Heart left ventricle (tissue), 16 donors: ENCODE measurements around the gene SUGP2. TPM values are rescaled to one million over a fixed set of nuclear protein-coding genes. Genes with fewer than 3 reads are reported as not detected.

Source experiments
- ATAC-seq, 4 donors: fragments of 200-7000 bp; cut with Tn5 transposase; one replicate each; pipeline ENCODE4 v1.9.1; 2020 to 2022; ENCODE audit warnings: moderate library complexity in 4 of 4, mild to moderate bottlenecking in 3 of 4, moderate number of reproducible peaks in 1 of 4
- DNase-seq, 5 donors: peaks; one replicate each; pipeline ENCODE4 v3.0.0-alpha.2; 2020
- H3K27ac ChIP-seq, 12 donors: fragments of 200-600 bp; sonication (generic) in 4 of 12; one replicate each; pipeline versions ENCODE4 v1.5.0 to v1.8.0; 2016 to 2022; ENCODE audit warnings: mild to moderate bottlenecking in 2 of 12
- H3K27me3 ChIP-seq, 9 donors: fragments of 200-600 bp; sonication (generic) in 2 of 9; one replicate each; pipeline versions ENCODE4 v1.5.1 to v1.8.0; 2016 to 2022; ENCODE audit warnings: mild to moderate bottlenecking in 3 of 9
- H3K36me3 ChIP-seq, 9 donors: fragments of 200-600 bp; sonication (generic) in 2 of 9; one replicate each; pipeline versions ENCODE4 v1.5.0 to v1.8.0; 2018 to 2022; ENCODE audit warnings: mild to moderate bottlenecking in 2 of 9
- H3K4me1 ChIP-seq, 12 donors: fragments of 200-600 bp; sonication (generic) in 4 of 12; one replicate each; pipeline versions ENCODE4 v1.5.0 to v1.8.0; 2016 to 2022; ENCODE audit warnings: mild to moderate bottlenecking in 3 of 12
- H3K4me3 ChIP-seq, 12 donors: fragments of 200-600 bp; sonication (generic) in 4 of 12; one replicate each; pipeline versions ENCODE4 v1.5.0 to v1.8.0; 2017 to 2022; ENCODE audit warnings: mild to moderate bottlenecking in 9 of 12, moderate library complexity in 4 of 12
- H3K9me3 ChIP-seq, 12 donors: fragments of 200-600 bp; sonication (generic) in 4 of 12; one replicate each; pipeline versions ENCODE4 v1.5.0 to v1.8.0; 2016 to 2022; ENCODE audit warnings: mild to moderate bottlenecking in 1 of 12
- CTCF ChIP-seq, 12 donors: fragments of 200-600 bp; sonication (generic) in 4 of 12; IDR thresholded peaks; one replicate each; pipeline versions ENCODE4 v1.5.0 to v1.8.0; 2018 to 2022; ENCODE audit warnings: antibody characterized with exemption in 12 of 12, mild to moderate bottlenecking in 5 of 12
- POLR2A ChIP-seq, 2 donors: fragments of 450-650 bp; IDR thresholded peaks; one replicate each; pipeline ENCODE4 v1.6.1; 2017; ENCODE audit warnings: antibody characterized with exemption in 2 of 2, mild to moderate bottlenecking in 2 of 2, moderate library complexity in 2 of 2
- WGBS, 4 donors: extraction: QIAGEN DNeasy Blood & Tissue Kit in 2 of 4; methylation state at CpG; one replicate each; pipeline versions ENCODE4 v1.1.5 to v1.1.7; 2013 to 2018; 5-methylcytosine and 5-hydroxymethylcytosine counted together
- intact Hi-C, 10 donors: fragments of 100-400 bp; cut with DNase I; formaldehyde crosslinking; loops; one replicate each; pipeline versions ENCODE4 v1.11.1 to v1.14.2; 2022
- polyA plus RNA-seq, 2 donors: library from polyadenylated mRNA; stranded (reverse); fragments of 200-250 nt; gene quantifications; one replicate each; pipeline ENCODE4 v1.2.3, GENCODE V29; 2013
- total RNA-seq, 9 donors: library from RNA; depleted of rRNA in 2 of 9; stranded (reverse); fragments of >200 nt in 2 of 9; fragmentation: NEBNext Ultra II Directional in 3 of 9; extraction: Animal tissue kit (Norgen Biotek cat#: 25700) in 3 of 9; gene quantifications; one replicate each; pipeline versions ENCODE4 v1.1.0 to v1.2.4, GENCODE V29; 2016 to 2023
- donor health status: ischemic (EF 13 %, LVEDD 7.1; RV severe dilation, severe dysfunction).
- donor health status: healthy with polysubstance abuse.
- donor health status: DM: no; HTN: yes; CAD: no.
- donor health status: DM: no; HTN: no; CAD: no.
- donor health status: ischemic (EF 25% LVEDD 6.9; RV normal size, moderate dysfunction).
- donor health status: ischemic (EF 25% LVEDD 5.7; RV mildly dilated, moderate dysfunction).
- donor health status: healthy.
- donor health status: DM: yes; HTN: yes; CAD: no.
- donor health status: ischemic (EF 35%, LVEDD 5.7; RV mildly dilated, moderate dysfunction).
- donor health status: nonischemic (EF 11% LVEDD 7.7; RV severe dilation, severe dysfunction).
- donor health status: DM: yes; HTN: yes; CAD: no.
- donor health status: PGD.
- donor health status: ischemic (EF 29% LVEDD 5.4; RV normal size, mild dysfunction).
- donor health status: nonischemic (EF 23%, LVEDD 6.1; RV moderate dilation, normal function).

Gene SUGP2
- total and polyA plus RNA-seq, 11 donors = 36.1 to 76.5 (median 56.6) TPM

DNA sequence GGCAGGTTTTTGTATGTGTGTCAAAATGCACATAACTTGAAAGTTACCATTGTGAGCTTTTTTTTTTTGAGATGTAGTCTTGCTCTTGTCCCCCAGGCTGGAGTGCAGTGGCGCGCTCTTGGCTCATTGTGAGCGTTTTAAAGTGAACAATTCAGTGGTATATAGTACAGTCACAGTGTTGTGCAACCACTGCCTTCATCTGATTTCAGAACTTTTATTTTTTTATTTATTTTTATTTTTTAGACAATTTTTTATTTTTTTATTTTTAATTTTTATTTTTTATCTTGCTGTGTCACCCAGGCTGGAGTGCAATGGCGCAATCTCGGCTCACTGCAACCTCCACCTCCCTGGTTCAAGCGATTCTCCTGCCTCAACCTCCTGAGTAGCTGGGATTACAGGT is 45.5 kb upstream of the SUGP2 start:
- H3K9me3 ChIP-seq = no peaks in the 10 kb centered on the region
- peaks cover 0 to 10% (median 3%) of the 10 kb centered on the region in 9 donors for H3K36me3 ChIP-seq
- DNase-seq = no peak
- no peak overlapping the region for H3K4me3 ChIP-seq
- TF ChIP-seq POLR2A (IDR thresholded peaks at IDR 0.05) (no peak), CTCF (IDR thresholded peaks at IDR 0.05) (no peak)
- no peak for ATAC-seq
- H3K27ac ChIP-seq = no peak overlapping the region
- H3K27me3 ChIP-seq = no peaks in the 10 kb centered on the region
- intact Hi-C loops = no loop called here
- H3K4me1 ChIP-seq = peaks cover 0 to 29% (median 3%) of the 10 kb centered on the region in 12 donors
- WGBS, 4 donors = 96% methylated on average over 6 of the region's 6 CpGs

- H3K9me3 ChIP-seq = no peaks in the 10 kb centered on the region
- H3K4me3 ChIP-seq = no peak overlapping the region
- peaks cover 0 to 10% (median 3%) of the 10 kb centered on the region in 9 donors for H3K36me3 ChIP-seq
- WGBS, 4 donors = 94 to 97% (median 95%) methylated on average over 7 of the region's 7 CpGs
- no peak for ATAC-seq
- peaks cover 0 to 16% (median 0%) of the 10 kb centered on the region in 12 donors for H3K4me1 ChIP-seq
- no peak overlapping the region for H3K27ac ChIP-seq
- TF ChIP-seq POLR2A (IDR thresholded peaks at IDR 0.05) (no peak), CTCF (IDR thresholded peaks at IDR 0.05) (no peak)
- intact Hi-C loops = no loop called here
- no peak for DNase-seq
- no peaks in the 10 kb centered on the region for H3K27me3 ChIP-seq
These were observed 43.8 kb upstream of the SUGP2 start for GRCh38 chr19:19077103-19077502.

DNA sequence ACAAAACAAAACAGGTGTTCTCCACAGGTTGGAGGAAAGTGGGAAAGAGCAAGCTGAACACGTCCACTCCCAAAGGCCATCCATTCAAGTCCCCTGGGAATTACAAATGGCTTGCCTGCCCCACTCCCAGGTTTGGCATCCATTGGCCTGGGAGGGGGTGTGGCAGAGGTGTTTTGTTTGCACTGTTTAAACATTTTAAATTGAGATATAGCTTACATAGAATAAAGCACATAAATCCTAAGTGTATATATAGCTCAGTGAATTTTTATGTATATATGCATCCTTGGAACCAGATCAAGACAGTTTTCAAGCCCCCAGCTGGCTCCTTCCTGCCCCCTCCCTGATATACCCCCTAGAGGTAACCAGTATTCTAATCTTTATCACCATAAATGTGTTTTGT is 43.2 kb upstream of the SUGP2 start:
- Histone ChIP-seq H3K27me3 (no peaks in the 10 kb centered on the region), H3K27ac (no peak overlapping the region), H3K36me3 (peaks cover 0 to 10% (median 3%) of the 10 kb centered on the region in 9 donors), H3K4me1 (peaks cover 0 to 10% (median 0%) of the 10 kb centered on the region in 12 donors), H3K4me3 (no peak overlapping the region), H3K9me3 (no peaks in the 10 kb centered on the region)
- ATAC-seq (no peak), DNase-seq (no peak)
- no peak for TF ChIP-seq CTCF (IDR thresholded peaks at IDR 0.05)
- no peak for TF ChIP-seq POLR2A (IDR thresholded peaks at IDR 0.05)
- 79 to 89% (median 86%) methylated on average over 1 of the region's 1 CpG for WGBS, 4 donors
- intact Hi-C loops = no loop called here

GRCh38 chr19:19075126-19075525 is 41.8 kb upstream of the SUGP2 start:
- Histone ChIP-seq H3K4me3 (no peak overlapping the region), H3K4me1 (peaks cover 0 to 6% (median 0%) of the 10 kb centered on the region in 12 donors), H3K27ac (no peak overlapping the region), H3K36me3 (peaks cover 0 to 10% (median 3%) of the 10 kb centered on the region in 9 donors), H3K9me3 (no peaks in the 10 kb centered on the region), H3K27me3 (no peaks in the 10 kb centered on the region)
- intact Hi-C loops = no loop called here
- DNase-seq = no peak
- no peak for ATAC-seq
- TF ChIP-seq CTCF (IDR thresholded peaks at IDR 0.05) = no peak
- no peak for TF ChIP-seq POLR2A (IDR thresholded peaks at IDR 0.05)
- WGBS, 4 donors = 87 to 93% (median 89%) methylated on average over 8 of the region's 8 CpGs
